ENCODE data around the gene CPNE5.
"Not testable (repeated sequence)": the region's sequence is repeated elsewhere in the genome, so short reads cannot be mapped to it uniquely, and the experiment has no call there.

CPNE5 gene

GRCh38 chr6:36715469-36715868 lies 123.8 kb downstream of the CPNE5 start:
- TF ChIP-seq, protein P1, sequence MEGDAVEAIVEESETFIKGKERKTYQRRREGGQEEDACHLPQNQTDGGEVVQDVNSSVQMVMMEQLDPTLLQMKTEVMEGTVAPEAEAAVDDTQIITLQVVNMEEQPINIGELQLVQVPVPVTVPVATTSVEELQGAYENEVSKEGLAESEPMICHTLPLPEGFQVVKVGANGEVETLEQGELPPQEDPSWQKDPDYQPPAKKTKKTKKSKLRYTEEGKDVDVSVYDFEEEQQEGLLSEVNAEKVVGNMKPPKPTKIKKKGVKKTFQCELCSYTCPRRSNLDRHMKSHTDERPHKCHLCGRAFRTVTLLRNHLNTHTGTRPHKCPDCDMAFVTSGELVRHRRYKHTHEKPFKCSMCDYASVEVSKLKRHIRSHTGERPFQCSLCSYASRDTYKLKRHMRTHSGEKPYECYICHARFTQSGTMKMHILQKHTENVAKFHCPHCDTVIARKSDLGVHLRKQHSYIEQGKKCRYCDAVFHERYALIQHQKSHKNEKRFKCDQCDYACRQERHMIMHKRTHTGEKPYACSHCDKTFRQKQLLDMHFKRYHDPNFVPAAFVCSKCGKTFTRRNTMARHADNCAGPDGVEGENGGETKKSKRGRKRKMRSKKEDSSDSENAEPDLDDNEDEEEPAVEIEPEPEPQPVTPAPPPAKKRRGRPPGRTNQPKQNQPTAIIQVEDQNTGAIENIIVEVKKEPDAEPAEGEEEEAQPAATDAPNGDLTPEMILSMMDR (IDR thresholded peaks at IDR 0.05; ENCODE audit: extremely low read depth, missing control alignments), result no peak
- DNase-seq (ENCODE audit: low spot score), result no peak

DNA sequence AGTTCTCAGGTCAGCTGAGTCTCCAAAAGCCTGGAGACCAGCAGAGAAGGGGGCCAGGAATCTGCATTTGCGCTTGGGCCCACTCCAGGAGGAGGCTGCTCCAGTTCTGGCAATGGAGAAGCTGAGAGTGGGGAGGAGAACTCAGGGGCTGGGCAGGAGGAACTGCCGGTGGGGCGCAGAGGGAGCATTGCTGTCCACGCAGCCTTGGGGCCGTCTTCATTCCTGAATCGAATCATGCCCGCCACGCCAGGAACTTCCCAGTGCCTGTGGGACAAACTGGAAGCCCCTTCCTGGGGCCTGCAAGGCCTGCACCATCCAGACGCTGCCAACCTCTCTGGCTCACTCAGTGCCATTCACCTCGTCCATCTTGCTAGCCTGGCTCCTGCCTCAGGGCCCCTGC lies 124.7 kb downstream of the CPNE5 start:
- no peak for DNase-seq (ENCODE audit: low spot score)
- TF ChIP-seq, protein P1 (IDR thresholded peaks at IDR 0.05; ENCODE audit: extremely low read depth, missing control alignments), result no peak

DNA sequence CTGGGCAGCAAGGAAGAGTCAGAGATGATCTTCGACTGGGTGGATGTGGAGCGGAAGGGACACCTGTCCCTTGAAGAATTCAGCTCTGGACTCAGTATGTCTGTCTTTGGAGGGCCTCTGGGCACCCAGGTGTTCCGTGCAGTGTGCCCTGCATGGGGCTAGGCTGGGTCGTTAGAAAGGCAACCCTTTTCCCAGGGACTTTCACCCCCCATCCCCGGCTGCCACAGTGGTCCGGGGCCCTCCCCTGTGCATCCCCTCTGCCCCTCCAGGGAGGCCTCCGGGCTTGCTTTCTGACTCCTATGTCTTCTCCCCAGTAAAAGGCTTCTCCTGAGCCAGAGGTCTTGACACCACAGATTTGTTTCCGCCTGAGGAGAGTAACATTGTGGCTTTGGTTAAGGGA lies 125.4 kb downstream of the CPNE5 start:
- TF ChIP-seq, protein P1 (IDR thresholded peaks at IDR 0.05; ENCODE audit: extremely low read depth, missing control alignments), result no peak
- DNase-seq (ENCODE audit: low spot score), result no peak

DNA sequence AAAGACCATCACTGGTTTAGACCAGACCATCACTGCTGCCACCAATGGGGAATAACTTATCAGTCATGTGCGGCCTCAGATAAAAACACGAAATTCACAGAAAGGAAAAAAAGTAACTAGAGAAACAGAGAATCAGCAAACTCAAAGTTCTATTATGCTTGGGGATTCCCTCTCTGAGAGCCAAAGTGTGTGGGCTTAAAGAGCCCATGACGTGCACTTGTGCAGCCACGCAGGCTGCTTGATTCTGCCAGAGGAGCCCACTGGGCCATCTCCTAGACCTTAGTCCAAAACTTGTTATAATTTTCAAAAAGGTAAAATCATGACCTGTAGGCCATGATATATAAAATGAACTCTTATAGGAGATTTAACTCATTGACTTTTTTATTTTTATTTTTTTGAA lies 126.4 kb downstream of the CPNE5 start:
- TF ChIP-seq, protein P1 (IDR thresholded peaks at IDR 0.05; ENCODE audit: extremely low read depth, missing control alignments), result no peak
- DNase-seq (ENCODE audit: low spot score), result no peak

DNA sequence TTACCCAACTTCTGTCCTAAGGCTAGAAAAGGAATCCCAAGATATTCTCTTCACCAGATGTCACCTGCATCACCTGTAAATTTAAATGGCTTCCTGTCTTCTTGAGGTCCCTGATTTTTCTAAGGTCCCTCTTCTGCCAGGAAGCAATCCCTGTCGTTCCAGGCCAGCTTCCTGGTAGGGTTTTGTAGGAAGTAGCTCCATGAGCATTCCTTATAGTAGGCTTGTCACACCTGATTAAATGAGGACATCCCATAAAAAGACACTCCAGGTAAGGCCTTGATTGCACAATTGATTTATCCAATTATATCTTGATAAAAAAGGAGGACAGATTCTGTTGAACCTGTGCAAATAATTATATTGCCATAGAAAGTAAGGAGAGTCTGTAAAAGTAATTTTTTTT lies 132.9 kb downstream of the CPNE5 start:
- TF ChIP-seq, protein P1 (IDR thresholded peaks at IDR 0.05; ENCODE audit: extremely low read depth, missing control alignments), result no peak
- DNase-seq (ENCODE audit: low spot score), result no peak

GRCh38 chr6:36704961-36705577 lies 134.2 kb downstream of the CPNE5 start:
- not testable (repeated sequence) for DNase-seq (ENCODE audit: low spot score)

- DNase-seq (ENCODE audit: low spot score), result no peak
- TF ChIP-seq, protein P1 (IDR thresholded peaks at IDR 0.05; ENCODE audit: extremely low read depth, missing control alignments), result no peak
These were observed 135.3 kb downstream of the CPNE5 start for GRCh38 chr6:36703982-36704381.

- no peak for DNase-seq (ENCODE audit: low spot score)
- TF ChIP-seq, protein P1 (IDR thresholded peaks at IDR 0.05; ENCODE audit: extremely low read depth, missing control alignments), result no peak
These were observed 136.1 kb downstream of the CPNE5 start for GRCh38 chr6:36703081-36703606.

All from GM20000 (cell line).